Osteocyte (in vitro differentiated cells): ENCODE data around the gene LCORL. TPM values are rescaled to one million over a fixed set of nuclear protein-coding genes. Genes with fewer than 3 reads are reported as not detected.

ENCODE experiments used
- DNase-seq: peaks from one replicate; pipeline ENCODE4 v3.0.0; 2021; ENCODE audit warnings: mixed read lengths; ENCODE audit not compliant: unreplicated experiment; ENCODE audit errors: extremely low spot score
- H3K27ac Mint-ChIP-seq: one replicate; pipeline ENCODE4 v1.8.0; 2021; ENCODE audit warnings: mild to moderate bottlenecking, mixed read lengths; ENCODE audit not compliant: unreplicated experiment
- H3K27me3 Mint-ChIP-seq: one replicate; pipeline ENCODE4 v1.8.0; 2021; ENCODE audit warnings: mixed read lengths; ENCODE audit not compliant: unreplicated experiment
- H3K36me3 Mint-ChIP-seq: one replicate; pipeline ENCODE4 v1.8.0; 2021; ENCODE audit warnings: mixed read lengths; ENCODE audit not compliant: unreplicated experiment
- H3K4me1 Mint-ChIP-seq: one replicate; pipeline ENCODE4 v1.8.0; 2021; ENCODE audit warnings: mixed read lengths; ENCODE audit not compliant: unreplicated experiment
- H3K4me3 Mint-ChIP-seq: one replicate; pipeline ENCODE4 v1.8.0; 2021; ENCODE audit warnings: mild to moderate bottlenecking, moderate library complexity, mixed read lengths; ENCODE audit not compliant: unreplicated experiment
- H3K9me3 Mint-ChIP-seq: one replicate; pipeline ENCODE4 v1.8.0; 2021; ENCODE audit warnings: mixed read lengths; ENCODE audit not compliant: unreplicated experiment
- CTCF ChIP-seq: fragments of 200-600 bp; sonication (generic); IDR thresholded peaks from 2 replicates; pipeline ENCODE4 v1.5.0; 2021; ENCODE audit warnings: antibody characterized with exemption, mild to moderate bottlenecking, moderate library complexity
- total RNA-seq: library from RNA; stranded (reverse); gene quantifications from 2 replicates; pipeline ENCODE4 v1.2.1, GENCODE V29; 2021

The LCORL gene
- total RNA-seq, 1 donor from 2014 or later, result 18.2 TPM

GRCh38 chr4:17915439-17915838 lies 106.1 kb downstream of the LCORL start:
- TF ChIP-seq CTCF, result no peak
- Mint-ChIP-seq H3K27ac (no peak overlapping the region), H3K4me1 (peaks cover 15% of the 10 kb centered on the region), H3K27me3 (no peaks in the 10 kb centered on the region), H3K4me3 (no peak overlapping the region), H3K36me3 (peaks cover 33% of the 10 kb centered on the region), H3K9me3 (peaks cover 16% of the 10 kb centered on the region)
- DNase-seq, result no peak

DNA sequence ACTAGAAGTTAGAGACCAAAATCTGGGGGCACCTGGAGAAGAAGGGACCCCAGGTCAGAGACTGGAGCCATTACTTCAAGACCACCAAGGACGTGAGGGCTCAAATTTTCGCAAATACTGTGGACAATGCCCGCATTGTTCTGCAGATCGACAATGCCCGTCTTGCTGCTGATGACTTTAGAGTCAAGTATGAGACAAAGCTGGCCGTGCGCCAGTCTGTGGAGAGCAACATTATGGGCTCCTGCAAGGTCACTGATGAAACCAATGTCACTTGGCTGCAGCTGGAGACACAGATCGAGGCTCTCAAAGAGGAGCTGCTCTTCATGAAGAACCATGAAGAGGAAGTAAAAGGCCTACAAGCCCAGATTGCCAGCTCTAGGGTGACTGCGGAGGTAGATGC lies 109.5 kb downstream of the LCORL start:
- no peak for DNase-seq
- peaks cover 11% of the 10 kb centered on the region for H3K9me3 Mint-ChIP-seq
- TF ChIP-seq CTCF, result no peak
- peaks cover 8% of the 10 kb centered on the region for H3K4me1 Mint-ChIP-seq
- no peak overlapping the region for H3K27ac Mint-ChIP-seq
- H3K27me3 Mint-ChIP-seq, result no peaks in the 10 kb centered on the region
- no peak overlapping the region for H3K4me3 Mint-ChIP-seq
- peaks cover 32% of the 10 kb centered on the region for H3K36me3 Mint-ChIP-seq

GRCh38 chr4:17911608-17912007 lies 109.9 kb downstream of the LCORL start:
- Mint-ChIP-seq H3K4me3 (no peak overlapping the region), H3K36me3 (peaks cover 33% of the 10 kb centered on the region), H3K4me1 (peaks cover 8% of the 10 kb centered on the region), H3K27me3 (no peaks in the 10 kb centered on the region), H3K27ac (no peak overlapping the region), H3K9me3 (peaks cover 11% of the 10 kb centered on the region)
- no peak for TF ChIP-seq CTCF
- DNase-seq, result no peak

DNA sequence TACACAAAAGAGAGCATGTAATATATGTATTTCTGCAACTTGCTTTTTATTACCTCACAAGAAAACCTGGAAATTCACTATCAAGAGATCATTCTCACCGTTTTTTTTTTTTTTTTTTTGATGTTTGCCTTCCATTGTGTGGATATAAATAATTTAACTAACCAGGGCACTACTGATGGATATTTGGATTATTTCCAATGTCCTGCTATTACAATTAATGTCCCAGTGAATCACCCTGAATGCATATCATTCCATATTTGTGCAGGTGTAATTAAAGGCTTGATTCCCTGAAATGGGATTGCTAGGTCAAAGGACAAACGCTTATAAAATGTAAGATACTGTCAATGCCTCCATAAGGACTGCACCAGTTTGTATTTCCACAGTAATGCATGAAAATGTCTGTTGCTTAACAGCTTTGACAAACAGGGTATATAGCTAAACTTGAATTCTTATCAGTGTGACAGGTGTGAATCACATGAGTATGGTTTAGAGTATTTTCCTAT lies 123.0 kb downstream of the LCORL start:
- Mint-ChIP-seq H3K4me1 (no peaks in the 10 kb centered on the region), H3K27me3 (no peaks in the 10 kb centered on the region), H3K36me3 (peaks cover 17% of the 10 kb centered on the region), H3K27ac (no peak overlapping the region), H3K4me3 (no peak overlapping the region), H3K9me3 (no peaks in the 10 kb centered on the region)
- no peak for TF ChIP-seq CTCF
- DNase-seq, result no peak

- no peaks in the 10 kb centered on the region for H3K9me3 Mint-ChIP-seq
- H3K36me3 Mint-ChIP-seq, result peaks cover 11% of the 10 kb centered on the region
- H3K4me3 Mint-ChIP-seq, result no peak overlapping the region
- no peaks in the 10 kb centered on the region for H3K4me1 Mint-ChIP-seq
- no peak for TF ChIP-seq CTCF
- no peak overlapping the region for H3K27ac Mint-ChIP-seq
- no peaks in the 10 kb centered on the region for H3K27me3 Mint-ChIP-seq
- DNase-seq, result no peak
These were observed 126.1 kb downstream of the LCORL start for GRCh38 chr4:17895481-17895880.
